Ishikawa (cell line): ENCODE measurements around the gene CDC42EP3.

ENCODE experiments used
- CEBPB ChIP-seq: IDR thresholded peaks from 2 replicates; pipeline ENCODE4 v1.6.1; 2012
- CREB1 ChIP-seq: IDR thresholded peaks from 2 replicates; pipeline ENCODE4 v1.6.1; 2012; ENCODE audit warnings: low read depth
- EGR1 ChIP-seq: IDR thresholded peaks from 2 replicates; pipeline ENCODE4 v1.6.1; 2012
- EP300 ChIP-seq: IDR thresholded peaks from 2 replicates; pipeline ENCODE4 v1.6.1; 2012; ENCODE audit warnings: borderline replicate concordance
- FOXM1 ChIP-seq: IDR thresholded peaks from 2 replicates; pipeline ENCODE4 v1.6.1; 2012; ENCODE audit warnings: low read depth, borderline replicate concordance
- NFIC ChIP-seq: IDR thresholded peaks from 2 replicates; pipeline ENCODE4 v1.6.1; 2012
- RAD21 ChIP-seq: IDR thresholded peaks from 2 replicates; pipeline ENCODE4 v1.6.1; 2012; ENCODE audit warnings: low read depth
- REST ChIP-seq: IDR thresholded peaks from 2 replicates; pipeline ENCODE4 v1.6.1; 2012; ENCODE audit warnings: low read depth, mild to moderate bottlenecking
- TAF1 ChIP-seq: IDR thresholded peaks from 2 replicates; pipeline ENCODE4 v1.6.1; 2012; ENCODE audit warnings: low read depth, mild to moderate bottlenecking
- TEAD4 ChIP-seq: IDR thresholded peaks from 2 replicates; pipeline ENCODE4 v1.6.1; 2012
- YY1 ChIP-seq: IDR thresholded peaks from 2 replicates; pipeline ENCODE4 v1.6.1; 2012; ENCODE audit warnings: low read depth
- ZBTB7A ChIP-seq: IDR thresholded peaks from 2 replicates; pipeline ENCODE4 v1.6.1; 2012; ENCODE audit warnings: low read depth

GRCh38 chr2:37625156-37625555 lies 46.3 kb downstream of the CDC42EP3 start:
- TF ChIP-seq CREB1 (no peak), REST (no peak), ZBTB7A (no peak), CEBPB (no peak), FOXM1 (no peak), TAF1 (no peak), YY1 (no peak), EP300 (no peak), RAD21 (no peak), TEAD4 (no peak), NFIC (no peak), EGR1 (no peak)
